HepG2 (cell line): Measurements from ENCODE around the gene VPS25. TPM values are rescaled to one million over a fixed set of nuclear protein-coding genes. Genes with fewer than 3 reads are reported as not detected.

Experiments
- AHR ChIP-seq: IDR thresholded peaks from 2 replicates; pipeline ENCODE4 v1.6.1; 2018; ENCODE audit warnings: missing genetic modification reagents, missing compliant biosample characterization
- FLYWCH1 ChIP-seq: sonication (generic); formaldehyde crosslinking; IDR thresholded peaks from 2 replicates; pipeline ENCODE4 v1.8.1; 2023; ENCODE audit warnings: mild to moderate bottlenecking, missing genetic modification reagents
- HES4 ChIP-seq: sonication (generic); formaldehyde crosslinking; IDR thresholded peaks from 2 replicates; pipeline ENCODE4 v1.9.0; 2021; ENCODE audit warnings: mild to moderate bottlenecking, missing genetic modification reagents, borderline replicate concordance
- HNRNPUL1 ChIP-seq: fragments of 200-400 bp; formaldehyde crosslinking; IDR thresholded peaks from 2 replicates; pipeline ENCODE4 v1.6.1; 2017; ENCODE audit warnings: low read depth, mild to moderate bottlenecking, low read length, moderate library complexity
- KLF15 ChIP-seq: sonication (generic); formaldehyde crosslinking; IDR thresholded peaks from 2 replicates; pipeline ENCODE4 v1.8.1; 2023; ENCODE audit warnings: borderline replicate concordance, mild to moderate bottlenecking, inconsistent platforms, missing genetic modification reagents, mixed read lengths
- MIER3 ChIP-seq: IDR thresholded peaks from 2 replicates; pipeline ENCODE4 v1.6.1; 2016; ENCODE audit warnings: missing compliant biosample characterization, borderline replicate concordance
- MTA1 ChIP-seq: sonication (generic); formaldehyde crosslinking; IDR thresholded peaks from 2 replicates; pipeline ENCODE4 v1.4.0; 2020; ENCODE audit warnings: missing genetic modification reagents, mild to moderate bottlenecking, borderline replicate concordance
- PHF8 ChIP-seq: sonication (generic); formaldehyde crosslinking; IDR thresholded peaks from 2 replicates; pipeline ENCODE4 v1.5.0; 2020; ENCODE audit warnings: missing genetic modification reagents
- REXO4 ChIP-seq: sonication (generic); formaldehyde crosslinking; IDR thresholded peaks from 2 replicates; pipeline ENCODE4 v1.8.0; 2022; ENCODE audit warnings: missing genetic modification reagents, mild to moderate bottlenecking, borderline replicate concordance
- SKI ChIP-seq: fragments of 450-650 bp; IDR thresholded peaks from one replicate; pipeline ENCODE4 v1.6.1; 2018; ENCODE audit warnings: mild to moderate bottlenecking; ENCODE audit not compliant: partially characterized antibody
- SRF ChIP-seq: IDR thresholded peaks from 2 replicates; pipeline ENCODE4 v1.6.1; 2011; ENCODE audit warnings: mild to moderate bottlenecking, low read depth, low read length, moderate library complexity
- THYN1 ChIP-seq: sonication (generic); formaldehyde crosslinking; IDR thresholded peaks from 2 replicates; pipeline ENCODE4 v1.8.1; 2023; ENCODE audit warnings: low read depth, mild to moderate bottlenecking, moderate library complexity, missing genetic modification reagents, borderline replicate concordance
- ZKSCAN8 ChIP-seq: IDR thresholded peaks from 2 replicates; pipeline ENCODE4 v1.6.1; 2016; ENCODE audit warnings: borderline replicate concordance, missing genetic modification reagents, missing compliant biosample characterization
- ZNF557 ChIP-seq: sonication (generic); formaldehyde crosslinking; IDR thresholded peaks from 2 replicates; pipeline ENCODE4 v1.4.0; 2020; ENCODE audit warnings: missing genetic modification reagents
- ZNF577 ChIP-seq: sonication (generic); formaldehyde crosslinking; IDR thresholded peaks from 2 replicates; pipeline ENCODE4 v1.4.0; 2020; ENCODE audit warnings: mild to moderate bottlenecking, low read depth, missing genetic modification reagents, borderline replicate concordance
- ZNF598 ChIP-seq: sonication (generic); formaldehyde crosslinking; IDR thresholded peaks from 2 replicates; pipeline ENCODE4 v1.5.1; 2020; ENCODE audit warnings: mild to moderate bottlenecking, missing genetic modification reagents, borderline replicate concordance
- ZNF660 ChIP-seq: sonication (generic); formaldehyde crosslinking; IDR thresholded peaks from 2 replicates; pipeline ENCODE4 v1.5.1; 2020; ENCODE audit warnings: mild to moderate bottlenecking, low read depth, missing genetic modification reagents, borderline replicate concordance
- ZNF724P ChIP-seq: sonication (generic); formaldehyde crosslinking; IDR thresholded peaks from 2 replicates; pipeline ENCODE4 v1.8.0; 2022; ENCODE audit warnings: missing genetic modification reagents, borderline replicate concordance
- ZNF839 ChIP-seq: sonication (generic); formaldehyde crosslinking; IDR thresholded peaks from 2 replicates; pipeline ENCODE4 v1.4.0; 2020; ENCODE audit warnings: missing genetic modification reagents, mild to moderate bottlenecking, borderline replicate concordance
- ZNF891 ChIP-seq: sonication (generic); formaldehyde crosslinking; IDR thresholded peaks from 2 replicates; pipeline ENCODE4 v1.5.0; 2020; ENCODE audit warnings: mild to moderate bottlenecking, missing genetic modification reagents
- polyA plus RNA-seq, 8 experiments: library from polyadenylated mRNA; depleted of rRNA in 3 of 8; stranded (reverse) in 7 of 8; unstranded in 1 of 8; fragments of >200 nt; fragmentation: Illumina TruSeq in 4 of 8; extraction: Trizol in 4 of 8; gene quantifications; 2 replicates each; pipeline versions ENCODE4 v1.2.1 to v1.2.3, GENCODE V29; 2011 to 2016; ENCODE audit warnings: low read depth in 4 of 8, missing spikeins in 1 of 8, mixed read lengths in 1 of 8; ENCODE audit not compliant: insufficient read depth in 1 of 8
- total RNA-seq, 5 experiments: library from RNA; depleted of rRNA; stranded (reverse); fragments of >200 nt; fragmentation: Illumina TruSeq; extraction: Trizol; gene quantifications; 2 replicates each; pipeline ENCODE4 v1.2.3, GENCODE V29; 2016; ENCODE audit warnings: low read depth in 1 of 5
- TF ChIP-seq, protein P1 (sequence below): sonication (generic); formaldehyde crosslinking; conservative IDR thresholded peaks from 2 replicates; pipeline ENCODE4 v1.8.0; 2022; ENCODE audit warnings: mild to moderate bottlenecking, moderate library complexity, missing genetic modification reagents
- TF ChIP-seq, protein P2 (sequence below): sonication (generic); formaldehyde crosslinking; IDR thresholded peaks from 2 replicates; pipeline ENCODE4 v1.4.0; 2020; ENCODE audit warnings: missing genetic modification reagents, borderline replicate concordance
- TF ChIP-seq, protein P3 (sequence below): sonication (generic); formaldehyde crosslinking; IDR thresholded peaks from 2 replicates; pipeline ENCODE4 v1.8.0; 2022; ENCODE audit warnings: mild to moderate bottlenecking, missing genetic modification reagents, moderate library complexity
- TF ChIP-seq, protein P4 (sequence below): sonication (generic); formaldehyde crosslinking; IDR thresholded peaks from 2 replicates; pipeline ENCODE4 v1.4.0; 2020; ENCODE audit warnings: missing genetic modification reagents

The VPS25 gene
- total and polyA plus RNA-seq, 2 of the 13 experiments (the other 11 are each of a cell fraction or from before 2014, with no cell fraction given): 161 to 249 TPM

DNA sequence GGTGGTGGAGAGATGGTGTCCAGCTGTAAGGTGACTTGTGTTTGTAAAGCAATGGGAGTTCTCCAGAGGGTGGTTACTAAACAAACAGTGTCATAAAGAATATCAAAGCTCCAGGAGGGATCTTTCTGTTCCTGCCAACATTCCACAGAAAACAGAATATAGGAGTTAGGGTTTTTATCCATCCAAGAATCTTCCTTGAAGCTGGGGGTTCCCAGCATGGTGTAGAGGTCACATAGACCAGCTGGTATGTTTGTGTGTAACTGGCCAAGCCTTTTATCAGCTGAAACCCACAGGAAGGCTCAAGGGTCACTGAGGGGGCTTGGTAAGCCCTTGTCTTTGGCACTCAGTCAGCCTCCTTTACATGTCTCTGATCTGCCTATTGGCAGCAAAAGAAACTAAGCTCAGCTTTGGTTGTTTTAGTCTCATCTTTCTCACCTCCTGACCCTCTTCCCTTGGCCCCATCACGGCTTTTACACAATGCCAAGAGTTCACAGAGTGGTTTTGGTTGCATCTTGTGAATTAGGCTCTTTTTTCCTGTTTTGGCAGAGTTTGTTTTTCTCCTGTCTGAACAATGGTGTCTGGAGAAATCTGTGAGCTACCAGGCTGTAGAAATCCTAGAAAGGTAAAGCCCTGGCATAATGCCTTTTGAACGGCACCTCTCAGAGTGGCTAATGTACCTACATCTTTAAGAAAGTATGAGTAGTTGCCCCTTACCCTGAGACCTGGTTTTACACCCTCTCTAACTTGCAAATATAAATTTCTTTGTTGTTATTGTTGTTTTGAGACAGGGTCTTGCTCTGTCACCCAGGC, 30.0 kb downstream of the VPS25 start (continued):
- TF ChIP-seq MTA1: no peak
- TF ChIP-seq ZNF577: no peak
- TF ChIP-seq ZKSCAN8 (CRISPR knock-in tag): no peak
- no peak for TF ChIP-seq REXO4 (CRISPR knock-in tag)
- no peak for TF ChIP-seq FLYWCH1 (CRISPR knock-in tag)
- TF ChIP-seq PHF8 (CRISPR knock-in tag): no peak; the same call in 1 of the 2 replicates
- TF ChIP-seq MIER3: peak; percentile 18; the same call in 1 of the 2 replicates
- no peak for TF ChIP-seq ZNF660 (CRISPR knock-in tag)
- TF ChIP-seq, protein P1, sequence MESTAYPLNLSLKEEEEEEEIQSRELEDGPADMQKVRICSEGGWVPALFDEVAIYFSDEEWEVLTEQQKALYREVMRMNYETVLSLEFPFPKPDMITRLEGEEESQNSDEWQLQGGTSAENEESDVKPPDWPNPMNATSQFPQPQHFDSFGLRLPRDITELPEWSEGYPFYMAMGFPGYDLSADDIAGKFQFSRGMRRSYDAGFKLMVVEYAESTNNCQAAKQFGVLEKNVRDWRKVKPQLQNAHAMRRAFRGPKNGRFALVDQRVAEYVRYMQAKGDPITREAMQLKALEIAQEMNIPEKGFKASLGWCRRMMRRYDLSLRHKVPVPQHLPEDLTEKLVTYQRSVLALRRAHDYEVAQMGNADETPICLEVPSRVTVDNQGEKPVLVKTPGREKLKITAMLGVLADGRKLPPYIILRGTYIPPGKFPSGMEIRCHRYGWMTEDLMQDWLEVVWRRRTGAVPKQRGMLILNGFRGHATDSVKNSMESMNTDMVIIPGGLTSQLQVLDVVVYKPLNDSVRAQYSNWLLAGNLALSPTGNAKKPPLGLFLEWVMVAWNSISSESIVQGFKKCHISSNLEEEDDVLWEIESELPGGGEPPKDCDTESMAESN (CRISPR knock-in tag): peak; percentile 26; the same call in 1 of the 2 replicates
- no peak for TF ChIP-seq HNRNPUL1
- no peak for TF ChIP-seq KLF15 (CRISPR knock-in tag)
- TF ChIP-seq ZNF557: no peak
- TF ChIP-seq, protein P2, sequence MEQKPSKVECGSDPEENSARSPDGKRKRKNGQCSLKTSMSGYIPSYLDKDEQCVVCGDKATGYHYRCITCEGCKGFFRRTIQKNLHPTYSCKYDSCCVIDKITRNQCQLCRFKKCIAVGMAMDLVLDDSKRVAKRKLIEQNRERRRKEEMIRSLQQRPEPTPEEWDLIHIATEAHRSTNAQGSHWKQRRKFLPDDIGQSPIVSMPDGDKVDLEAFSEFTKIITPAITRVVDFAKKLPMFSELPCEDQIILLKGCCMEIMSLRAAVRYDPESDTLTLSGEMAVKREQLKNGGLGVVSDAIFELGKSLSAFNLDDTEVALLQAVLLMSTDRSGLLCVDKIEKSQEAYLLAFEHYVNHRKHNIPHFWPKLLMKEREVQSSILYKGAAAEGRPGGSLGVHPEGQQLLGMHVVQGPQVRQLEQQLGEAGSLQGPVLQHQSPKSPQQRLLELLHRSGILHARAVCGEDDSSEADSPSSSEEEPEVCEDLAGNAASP (CRISPR knock-in tag): no peak
- TF ChIP-seq ZNF839 (CRISPR knock-in tag): no peak
- TF ChIP-seq ZNF598 (CRISPR knock-in tag): no peak
- TF ChIP-seq, protein P3, sequence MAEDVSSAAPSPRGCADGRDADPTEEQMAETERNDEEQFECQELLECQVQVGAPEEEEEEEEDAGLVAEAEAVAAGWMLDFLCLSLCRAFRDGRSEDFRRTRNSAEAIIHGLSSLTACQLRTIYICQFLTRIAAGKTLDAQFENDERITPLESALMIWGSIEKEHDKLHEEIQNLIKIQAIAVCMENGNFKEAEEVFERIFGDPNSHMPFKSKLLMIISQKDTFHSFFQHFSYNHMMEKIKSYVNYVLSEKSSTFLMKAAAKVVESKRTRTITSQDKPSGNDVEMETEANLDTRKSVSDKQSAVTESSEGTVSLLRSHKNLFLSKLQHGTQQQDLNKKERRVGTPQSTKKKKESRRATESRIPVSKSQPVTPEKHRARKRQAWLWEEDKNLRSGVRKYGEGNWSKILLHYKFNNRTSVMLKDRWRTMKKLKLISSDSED: no peak
- no peak for TF ChIP-seq ZNF724P (CRISPR knock-in tag)
- TF ChIP-seq HES4 (CRISPR knock-in tag): no peak
- TF ChIP-seq SKI: no peak
- TF ChIP-seq SRF: no peak
- TF ChIP-seq, protein P4, sequence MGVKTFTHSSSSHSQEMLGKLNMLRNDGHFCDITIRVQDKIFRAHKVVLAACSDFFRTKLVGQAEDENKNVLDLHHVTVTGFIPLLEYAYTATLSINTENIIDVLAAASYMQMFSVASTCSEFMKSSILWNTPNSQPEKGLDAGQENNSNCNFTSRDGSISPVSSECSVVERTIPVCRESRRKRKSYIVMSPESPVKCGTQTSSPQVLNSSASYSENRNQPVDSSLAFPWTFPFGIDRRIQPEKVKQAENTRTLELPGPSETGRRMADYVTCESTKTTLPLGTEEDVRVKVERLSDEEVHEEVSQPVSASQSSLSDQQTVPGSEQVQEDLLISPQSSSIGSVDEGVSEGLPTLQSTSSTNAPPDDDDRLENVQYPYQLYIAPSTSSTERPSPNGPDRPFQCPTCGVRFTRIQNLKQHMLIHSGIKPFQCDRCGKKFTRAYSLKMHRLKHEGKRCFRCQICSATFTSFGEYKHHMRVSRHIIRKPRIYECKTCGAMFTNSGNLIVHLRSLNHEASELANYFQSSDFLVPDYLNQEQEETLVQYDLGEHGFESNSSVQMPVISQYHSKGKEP (CRISPR knock-in tag): no peak
- no peak for TF ChIP-seq ZNF891 (CRISPR knock-in tag)
- no peak for TF ChIP-seq THYN1
- TF ChIP-seq AHR (CRISPR knock-in tag): no peak
